ENCODE measurements around the gene C1orf232.

The C1orf232 gene

DNA sequence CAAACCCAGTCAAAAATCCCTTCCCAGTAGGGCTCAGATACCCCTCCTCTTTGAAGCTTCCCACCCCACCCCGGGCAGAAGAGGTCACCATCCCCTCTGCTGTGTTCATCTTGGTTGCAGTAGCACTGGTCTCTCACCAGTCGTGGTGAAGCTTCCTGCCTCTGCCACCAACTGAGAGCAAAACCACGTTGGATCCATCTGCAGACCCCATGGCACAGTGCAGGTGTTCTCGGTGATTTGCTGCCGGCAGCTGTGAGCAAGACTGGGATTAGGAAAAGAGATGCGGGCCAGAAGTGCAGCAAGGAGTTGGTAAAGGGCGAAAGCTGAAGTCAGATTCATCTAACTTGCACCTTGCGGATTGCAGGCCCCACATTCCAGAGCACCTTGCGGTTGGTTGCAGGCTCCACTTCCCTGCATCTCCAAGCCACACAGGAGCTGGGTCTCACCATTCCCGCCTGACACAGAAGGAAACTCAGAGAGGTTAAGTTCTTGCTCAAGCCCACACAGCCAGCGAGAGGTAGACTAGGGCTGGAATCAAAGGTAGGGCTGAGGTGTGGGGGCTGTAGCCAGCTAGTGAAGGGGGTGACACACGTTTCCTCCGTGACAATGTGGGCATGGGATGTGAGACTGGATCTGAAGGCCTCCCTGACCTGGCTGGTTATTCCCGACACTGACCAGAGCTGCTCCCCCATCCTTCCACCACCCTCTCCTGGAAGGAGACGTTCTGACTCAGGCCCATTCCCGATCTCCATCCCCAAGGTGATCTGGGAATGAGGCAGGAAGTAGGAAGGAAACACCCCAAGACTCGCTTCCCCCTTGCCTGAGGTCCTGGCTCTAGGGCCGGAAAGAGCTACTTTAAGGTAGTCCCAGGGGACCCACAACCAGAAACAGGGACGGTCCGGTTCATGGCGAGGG, 13.1 kb downstream of the C1orf232 start:
- no peak for DNase-seq

DNA sequence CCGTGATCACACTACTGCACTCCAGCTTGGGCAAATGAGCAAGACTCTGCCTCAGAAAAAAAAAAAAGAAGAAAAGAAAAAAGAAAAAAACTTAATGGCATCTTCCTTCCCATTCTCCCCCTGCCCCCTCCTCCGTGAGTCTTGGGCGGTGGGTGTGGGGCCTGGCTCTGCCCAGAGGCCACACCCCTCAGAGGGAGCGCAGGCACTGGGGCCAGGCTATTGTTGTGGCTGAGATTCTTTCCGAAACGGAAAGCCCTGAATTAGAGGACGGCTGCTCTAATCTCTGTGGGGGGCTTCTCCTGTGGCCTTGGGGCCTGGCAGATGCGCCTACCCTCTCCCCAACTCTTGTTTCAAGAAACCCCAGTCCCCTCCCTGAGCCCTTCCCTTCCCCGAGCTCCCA, 14.0 kb downstream of the C1orf232 start:
- DNase-seq = no peak

DNA sequence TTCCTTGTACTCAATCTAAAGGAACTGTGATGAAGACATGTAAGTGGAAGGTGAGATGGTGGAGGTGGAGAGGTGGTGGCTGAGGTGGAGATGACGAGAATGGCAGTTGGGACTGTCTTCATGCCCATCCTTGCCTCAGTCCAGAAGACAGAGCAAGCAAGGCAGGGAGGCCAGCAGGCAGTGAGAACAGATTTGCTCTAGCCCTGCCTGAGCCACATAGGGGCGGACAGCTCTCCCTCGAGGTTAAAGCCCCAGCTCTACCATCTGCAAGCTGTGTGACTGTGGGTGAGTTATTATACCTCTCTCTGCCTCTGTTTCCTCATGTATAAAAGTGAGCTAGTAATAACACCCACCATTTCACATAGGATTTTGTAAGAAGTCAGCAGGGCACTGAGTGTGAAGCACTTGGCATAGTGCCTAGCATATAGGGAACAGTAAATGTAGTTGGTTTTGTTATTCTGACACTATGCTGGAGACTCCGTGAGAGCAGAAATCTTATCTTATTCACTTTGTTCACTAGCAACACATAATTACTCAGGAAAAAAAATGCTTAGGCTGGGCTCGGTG, 14.7 kb downstream of the C1orf232 start:
- DNase-seq = no peak

DNA sequence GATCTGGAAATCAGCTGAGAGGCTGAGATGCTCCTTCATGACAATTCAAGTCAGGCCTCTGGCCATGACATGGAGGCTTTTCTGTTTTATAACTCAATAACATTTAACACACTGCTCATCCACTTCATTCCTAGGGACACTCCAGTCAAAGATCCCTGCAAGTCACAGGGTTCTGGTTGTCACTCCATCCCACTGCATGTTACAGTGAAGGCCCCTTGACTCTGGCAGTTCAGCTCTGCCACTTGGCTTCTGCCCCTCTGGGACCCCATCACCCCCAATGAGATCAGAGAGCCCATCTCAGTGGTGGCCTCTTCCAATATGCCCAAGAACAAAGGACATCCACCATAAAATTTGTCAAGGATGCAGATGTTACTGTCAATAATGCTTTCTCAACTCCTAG, 19.9 kb downstream of the C1orf232 start:
- DNase-seq = no peak

DNA sequence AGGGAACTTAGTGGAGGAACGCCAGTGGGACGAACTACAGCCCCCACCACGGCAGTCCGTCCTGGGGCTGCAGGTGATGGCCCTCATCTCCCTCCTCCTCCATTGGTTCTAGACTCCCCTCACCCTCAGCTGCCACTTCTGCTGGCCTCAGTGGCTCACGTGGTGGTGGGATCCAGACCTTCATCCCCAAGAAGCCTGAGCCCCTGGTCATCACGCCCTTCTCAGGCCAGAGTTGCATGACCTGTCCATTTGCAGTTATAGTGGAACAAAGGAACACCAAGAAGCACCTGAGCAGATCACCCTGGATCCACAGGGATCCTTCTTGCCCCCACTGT, 22.8 kb downstream of the C1orf232 start:
- DNase-seq = no peak

DNA sequence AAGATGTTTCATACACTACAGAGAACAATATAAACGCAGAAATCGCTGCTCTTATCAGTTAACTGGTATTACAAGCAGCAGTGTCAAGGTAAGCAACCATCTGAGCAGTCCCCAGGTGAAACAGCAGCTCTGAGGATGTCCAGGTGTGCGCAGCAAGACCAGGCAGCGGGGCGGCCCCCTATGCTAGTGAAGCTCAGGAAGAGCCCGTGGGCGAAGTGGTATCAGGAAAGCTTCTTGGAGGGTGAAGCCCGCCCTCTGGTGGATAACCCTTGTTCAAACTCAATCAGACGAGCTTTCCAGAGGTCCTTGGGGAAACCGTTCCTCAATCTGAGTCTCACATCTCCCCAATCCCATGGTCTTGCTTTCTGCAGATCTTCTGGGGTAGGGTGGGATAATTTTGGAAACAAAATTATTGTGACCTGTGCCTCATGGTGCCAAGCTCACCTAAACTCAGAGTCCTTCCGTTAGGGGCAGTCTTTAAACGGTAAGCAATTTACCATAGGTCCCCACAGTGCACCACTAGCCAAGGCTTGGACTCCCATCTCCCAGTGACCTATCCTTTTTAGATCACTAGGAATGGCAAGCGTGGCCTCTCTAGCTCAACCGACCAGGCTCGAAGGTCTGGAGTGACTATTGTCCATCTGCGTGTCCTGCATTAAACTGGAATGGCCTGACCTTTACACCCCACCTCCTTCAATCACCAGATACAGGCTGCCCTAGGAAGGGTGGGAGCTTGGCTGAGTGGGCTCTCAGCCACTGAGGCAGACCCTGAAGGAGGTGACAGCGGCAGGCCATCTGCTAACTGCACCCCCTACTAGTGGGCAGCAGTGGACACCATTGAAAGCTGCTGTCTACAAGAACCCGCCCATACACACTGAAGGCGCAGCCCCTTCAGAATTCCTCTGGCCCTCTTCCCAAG, 23.5 kb downstream of the C1orf232 start:
- DNase-seq = peak; percentile 50

DNA sequence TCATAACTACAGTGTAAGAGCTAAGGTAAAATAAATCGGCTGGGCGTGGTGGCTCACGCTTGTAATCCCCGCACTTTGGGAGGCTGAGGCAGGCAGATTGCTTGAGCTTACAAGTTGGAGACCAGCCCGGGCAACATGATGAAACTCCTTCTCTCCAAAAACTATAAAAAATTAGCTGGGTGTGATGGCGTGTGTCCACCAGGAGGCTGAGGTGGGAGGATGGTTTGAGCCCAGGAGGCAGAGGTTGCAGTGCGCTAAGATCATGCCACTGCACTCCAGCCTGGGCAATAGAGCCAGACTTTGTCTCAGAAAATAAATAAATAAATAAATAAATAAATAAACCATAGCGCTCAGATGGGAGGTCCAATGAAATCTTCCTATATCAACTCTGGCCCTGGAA, 26.6 kb downstream of the C1orf232 start:
- DNase-seq = no peak

DNA sequence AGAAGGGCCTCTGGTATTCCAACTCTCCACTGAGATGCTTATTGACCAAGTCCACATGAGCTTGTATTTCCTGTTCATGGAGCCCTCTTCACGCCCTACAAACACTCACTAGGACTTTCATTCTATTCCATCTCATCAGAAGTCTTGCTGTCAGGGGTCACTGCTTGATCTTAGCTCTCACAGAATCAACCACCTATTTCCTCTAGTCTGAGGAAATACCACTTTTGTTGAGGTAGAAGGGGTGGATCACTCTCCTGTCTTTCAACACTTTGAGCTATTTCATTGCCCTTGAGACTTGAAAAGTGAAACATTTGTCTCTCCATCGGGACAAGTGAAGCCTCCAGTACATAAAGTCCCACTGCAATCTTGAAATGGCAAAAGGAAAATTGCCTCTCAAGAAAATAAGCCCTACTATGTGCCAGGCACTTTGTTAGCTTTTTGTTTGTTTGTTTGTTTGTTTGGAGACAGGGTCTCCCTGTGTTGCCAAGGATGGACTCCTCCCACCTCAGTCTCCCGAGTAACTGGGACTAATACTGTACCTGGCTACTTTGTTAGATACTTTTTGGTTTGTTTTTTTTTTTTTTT, 29.7 kb downstream of the C1orf232 start:
- DNase-seq = no peak

DNA sequence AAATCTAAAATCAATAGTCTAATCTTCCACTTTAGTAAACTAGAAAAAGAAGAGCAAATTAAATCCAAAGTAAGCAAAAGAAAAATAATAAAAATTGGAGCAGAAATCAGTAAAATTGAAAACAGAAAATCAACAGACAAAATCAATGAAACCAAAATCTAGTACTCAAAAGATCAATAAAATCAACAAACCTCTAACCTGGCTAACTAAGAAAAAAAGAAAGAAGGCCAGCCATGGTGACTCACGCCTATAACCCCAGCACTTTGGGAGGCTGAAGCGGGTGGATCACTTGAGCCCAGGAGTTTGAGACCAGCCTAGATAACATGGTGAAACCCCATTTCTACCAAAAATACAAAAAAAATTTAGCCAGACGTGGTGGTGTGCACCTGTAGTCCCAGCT, 34.3 kb downstream of the C1orf232 start:
- DNase-seq = no peak

DNA sequence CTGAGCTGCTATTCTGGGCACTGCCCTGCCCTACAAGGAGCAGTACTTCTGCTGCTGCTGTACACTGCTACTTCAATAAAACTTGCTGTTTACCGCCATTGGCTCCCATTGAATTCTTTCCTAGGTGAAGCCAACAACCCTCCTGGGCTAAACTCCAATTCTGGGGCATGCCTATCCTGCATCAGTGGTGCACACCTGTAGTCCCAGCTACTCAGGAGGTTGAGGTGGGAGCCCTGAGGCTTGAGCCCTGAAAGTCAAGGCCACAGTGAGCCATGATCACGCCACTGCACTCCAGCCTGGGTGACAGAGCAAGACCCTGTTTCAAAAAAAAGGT, 36.0 kb downstream of the C1orf232 start:
- DNase-seq = no peak

DNA sequence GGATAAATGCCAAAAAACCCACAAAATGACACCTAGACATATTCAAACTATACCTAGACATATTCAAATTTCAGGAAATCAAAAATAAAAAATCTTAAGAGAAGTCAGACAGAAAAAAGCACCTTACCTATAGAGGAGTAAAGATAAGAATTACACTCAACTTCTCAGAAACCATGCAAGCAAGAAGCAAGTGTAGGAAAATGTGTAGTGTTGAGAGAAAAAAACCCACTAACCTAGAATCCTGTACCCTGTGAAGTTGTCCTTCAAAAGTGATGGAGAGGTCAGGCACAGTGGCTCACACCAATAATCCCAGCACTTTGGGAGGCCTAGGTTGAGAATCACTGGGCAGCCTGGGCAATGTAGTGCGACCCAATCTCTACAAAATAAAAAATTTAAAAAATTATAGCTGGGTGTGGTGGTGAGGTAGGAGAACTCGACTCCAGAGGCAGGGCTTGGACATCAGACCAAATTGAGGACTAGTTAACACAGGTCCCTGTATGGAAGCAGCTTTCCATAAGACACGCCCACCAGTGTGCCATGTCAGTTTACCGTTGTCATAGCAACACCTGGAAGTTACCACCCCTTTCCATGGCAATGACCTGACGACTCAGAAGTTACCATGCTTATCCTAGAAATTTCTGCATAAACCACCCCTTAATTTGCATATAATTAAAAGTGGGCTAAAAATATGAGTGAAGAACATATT, 36.5 kb downstream of the C1orf232 start:
- no peak for DNase-seq

DNA sequence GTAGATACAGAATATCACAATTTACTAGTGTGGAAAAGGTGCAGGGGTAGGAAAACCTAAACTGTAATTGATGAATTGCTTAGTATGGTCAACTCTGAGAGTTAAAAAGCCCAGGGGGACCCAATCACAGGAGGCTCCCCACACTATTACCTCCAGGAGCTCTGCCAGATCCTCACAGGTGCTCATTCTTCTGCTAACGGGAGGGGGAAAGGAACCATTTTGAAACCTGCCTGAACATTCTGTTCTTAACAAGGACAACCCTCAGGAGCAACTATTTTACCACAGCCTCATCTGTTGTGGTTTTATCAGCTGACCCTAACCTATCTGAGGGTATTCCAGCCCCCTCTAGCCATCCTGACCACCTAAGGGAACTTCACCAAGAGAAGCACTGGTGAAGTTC, 38.1 kb downstream of the C1orf232 start:
- no peak for DNase-seq

DNA sequence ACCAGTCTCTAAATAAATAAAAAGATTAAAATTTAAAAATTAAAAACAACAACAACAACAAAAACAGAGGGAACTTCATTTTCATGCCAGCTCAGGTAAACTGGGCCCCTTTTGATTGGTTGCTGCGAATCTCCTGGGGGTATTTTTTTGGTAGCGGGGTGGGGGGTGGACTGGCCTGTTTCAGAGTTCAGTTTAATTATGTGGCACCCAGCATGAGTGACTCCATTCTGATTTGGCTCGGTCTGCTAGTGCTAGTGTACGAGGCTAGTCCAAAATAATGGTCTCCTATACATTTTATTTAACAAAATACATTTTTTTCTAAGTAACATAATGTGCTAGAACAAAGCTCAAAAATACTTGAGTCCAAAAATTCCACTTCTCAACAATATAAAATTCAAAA, 39.0 kb downstream of the C1orf232 start:
- no peak for DNase-seq

DNA sequence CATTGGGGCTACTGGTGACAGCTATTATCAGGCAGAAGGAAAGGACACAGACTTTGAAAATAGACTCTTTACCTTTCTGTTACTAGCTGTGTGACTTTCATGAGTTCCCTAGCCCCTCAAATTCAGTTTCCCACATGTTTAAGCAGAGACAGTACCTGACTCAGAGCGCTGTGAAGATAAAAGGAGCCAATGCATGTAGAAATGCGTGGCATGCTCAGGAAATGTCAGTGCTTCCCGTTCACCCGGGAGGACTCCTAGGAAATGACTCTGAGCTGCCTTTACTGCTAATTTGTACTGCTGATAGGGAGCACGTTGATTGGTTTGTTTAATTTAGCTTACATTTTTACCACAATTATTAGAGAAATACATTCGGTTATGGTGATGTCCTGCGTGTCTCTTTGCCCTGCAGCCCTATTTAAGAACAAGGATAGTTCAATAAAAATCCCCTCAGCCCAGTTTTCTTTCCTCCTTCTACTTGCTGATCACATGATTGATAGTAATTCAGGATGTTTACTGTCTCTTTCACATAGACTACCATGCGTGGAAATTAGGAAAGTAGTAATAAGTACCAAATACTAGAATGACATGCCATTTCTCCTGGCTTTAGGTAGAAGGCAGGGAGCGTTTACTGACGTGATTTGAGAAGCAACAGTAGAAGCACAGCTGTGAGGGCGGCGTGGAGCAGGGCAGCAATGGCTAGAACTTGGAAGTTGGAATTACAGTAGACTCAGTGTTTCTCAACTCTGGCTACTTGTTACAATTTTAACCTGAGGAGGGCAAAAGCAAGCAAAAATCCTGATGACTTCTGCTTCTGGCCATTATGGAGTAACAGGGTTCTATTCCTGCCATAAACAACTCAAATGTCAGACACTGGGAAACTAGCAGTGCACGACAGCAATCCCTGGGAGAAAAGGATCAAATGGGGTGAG, 41.3 kb downstream of the C1orf232 start:
- no peak for DNase-seq

DNA sequence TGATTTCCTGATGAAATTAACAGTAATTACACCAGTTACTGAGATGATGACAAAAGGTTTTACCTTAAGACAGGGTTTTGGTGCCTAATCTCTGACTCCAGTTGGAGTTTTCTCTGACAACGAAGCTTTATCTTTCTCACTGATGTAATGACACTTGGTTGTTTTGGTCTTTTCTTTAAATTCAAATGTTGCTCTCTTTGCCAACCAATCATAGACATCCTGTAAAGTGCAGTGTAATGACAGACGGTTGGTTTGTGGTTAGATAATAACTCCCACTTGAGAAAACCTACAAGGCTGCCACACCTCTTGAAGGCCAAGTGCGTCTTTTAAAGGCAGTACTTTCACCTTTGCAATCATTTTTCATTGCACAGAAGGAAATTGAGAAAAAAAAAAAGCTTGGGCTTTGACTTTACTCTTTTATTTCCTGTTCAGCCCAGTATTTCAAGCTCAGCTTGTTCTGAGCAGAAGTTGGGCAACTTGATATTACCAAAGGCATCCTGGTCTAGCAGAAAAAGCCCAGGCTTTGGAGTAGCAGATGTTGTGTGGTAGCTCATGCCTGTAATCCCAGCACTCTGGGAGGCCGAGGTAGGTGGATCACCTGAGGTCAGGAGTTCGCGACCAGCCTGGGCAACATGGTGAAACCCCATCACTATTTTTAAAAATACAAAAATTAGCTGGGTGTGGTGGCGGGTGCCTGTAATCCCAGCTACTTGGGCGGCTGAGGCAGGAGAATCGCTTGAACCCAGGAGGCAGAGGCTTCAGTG, 42.3 kb downstream of the C1orf232 start:
- no peak for DNase-seq

DNA sequence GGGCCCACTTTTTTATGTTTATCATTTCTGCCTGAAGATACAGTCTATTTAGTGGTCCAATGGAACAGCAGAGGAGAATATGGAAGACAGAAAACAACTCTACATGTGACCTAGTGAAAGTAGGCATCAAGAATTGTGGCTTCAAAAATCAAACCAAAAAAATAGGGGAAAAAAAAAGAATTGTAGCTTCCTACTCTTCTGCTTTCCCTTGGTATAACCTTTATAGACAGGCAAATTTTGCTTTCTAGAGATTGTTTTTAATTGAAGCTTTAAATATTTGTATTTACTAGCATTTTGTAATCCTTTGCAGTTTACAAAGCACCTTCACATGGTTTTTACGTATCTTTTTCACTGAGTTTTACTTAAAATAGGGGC, 42.8 kb downstream of the C1orf232 start:
- DNase-seq = no peak

DNA sequence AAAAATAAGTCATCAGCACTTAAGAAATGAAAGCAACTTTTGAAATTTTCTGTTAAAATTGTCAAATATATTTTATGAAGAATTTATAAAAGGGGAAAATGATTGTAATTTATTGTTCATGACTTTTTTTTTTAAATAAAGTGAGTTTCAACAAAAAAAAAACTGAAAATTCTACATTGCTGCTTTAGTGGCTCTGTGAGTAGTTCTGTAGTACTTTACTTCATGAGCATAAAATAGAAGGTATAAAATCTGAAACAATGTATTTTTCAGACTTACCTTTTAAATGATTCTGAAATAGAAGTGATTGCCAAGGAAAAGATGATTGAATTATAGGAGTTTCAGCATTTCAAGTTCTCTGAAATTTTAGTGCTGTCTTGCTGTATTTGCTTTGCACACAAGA, 43.4 kb downstream of the C1orf232 start:
- no peak for DNase-seq

DNA sequence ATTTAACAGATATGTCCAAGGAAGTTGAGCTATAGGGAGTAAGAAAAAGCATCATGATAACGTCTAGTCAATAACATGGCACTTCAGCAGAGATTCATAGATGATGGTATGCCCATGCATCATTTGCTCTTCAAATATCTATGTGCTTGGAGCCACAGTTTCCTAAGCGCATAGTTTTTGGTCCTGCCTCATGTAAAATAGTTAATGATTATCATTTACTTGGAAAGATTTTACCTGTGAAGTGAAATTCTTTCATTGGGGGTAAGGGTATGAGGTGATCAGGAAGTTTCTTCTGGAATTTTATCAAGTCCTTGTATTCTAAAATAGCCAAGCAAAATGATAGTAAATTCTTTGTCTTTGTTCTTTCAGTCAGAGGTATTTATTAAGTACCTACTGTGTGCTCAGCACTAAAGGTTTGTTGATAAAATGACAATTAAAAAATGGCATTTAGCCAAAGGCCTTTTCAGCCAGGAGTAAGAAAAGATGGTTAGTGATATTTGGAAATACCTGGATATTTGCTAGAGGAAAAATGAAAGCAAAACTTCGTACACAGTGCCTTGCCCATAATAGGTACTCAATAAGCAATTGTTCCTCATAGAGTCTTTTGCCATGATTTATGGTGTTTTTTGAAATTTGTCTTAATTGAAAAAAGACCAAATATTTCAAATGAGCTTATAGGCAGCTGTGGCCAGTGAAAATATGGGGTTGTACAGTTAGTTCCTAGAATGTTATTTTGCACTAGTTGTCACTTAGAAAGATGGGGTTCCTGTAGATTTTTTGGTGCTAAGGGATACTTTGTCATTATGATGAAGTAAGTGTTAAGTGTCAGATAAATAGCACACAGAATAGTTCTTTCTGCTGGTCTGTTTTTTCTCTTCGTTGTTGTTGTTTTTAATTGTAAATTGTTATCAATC, 44.1 kb downstream of the C1orf232 start:
- DNase-seq = no peak
